COLO829 (cell line): Measurements from ENCODE around the gene TCL1A.
"Not testable (repeated sequence)": the region's sequence is repeated elsewhere in the genome, so short reads cannot be mapped to it uniquely, and the experiment has no call there.

Experiments
- DNase-seq: peaks from one replicate; pipeline ENCODE4 v3.0.0; 2012; ENCODE audit warnings: low spot score

Gene TCL1A

GRCh38 chr14:95677179-95677835 is 36.6 kb downstream of the TCL1A start:
- DNase-seq, result no peak

- no peak for DNase-seq
Observed at GRCh38 chr14:95675486-95675885, 38.4 kb downstream of the TCL1A start.

GRCh38 chr14:95674613-95675012 is 39.3 kb downstream of the TCL1A start:
- no peak for DNase-seq

GRCh38 chr14:95668235-95668772 is 45.6 kb downstream of the TCL1A start:
- DNase-seq, result no peak

- DNase-seq, result no peak
Observed at GRCh38 chr14:95667249-95667693, 46.7 kb downstream of the TCL1A start.

GRCh38 chr14:95666450-95666849 is 47.5 kb downstream of the TCL1A start:
- DNase-seq, result no peak

GRCh38 chr14:95665530-95665929 is 48.4 kb downstream of the TCL1A start:
- not testable (repeated sequence) for DNase-seq

- DNase-seq, result no peak
Observed at GRCh38 chr14:95664546-95664945, 49.4 kb downstream of the TCL1A start.

GRCh38 chr14:95664066-95664465 is 49.9 kb downstream of the TCL1A start:
- DNase-seq, result no peak

- DNase-seq, result no peak
Observed at GRCh38 chr14:95663226-95663797, 50.6 kb downstream of the TCL1A start.

- no peak for DNase-seq
Observed at GRCh38 chr14:95662376-95663186, 51.3 kb downstream of the TCL1A start.

- DNase-seq, result peak; percentile 35
Observed at GRCh38 chr14:95660651-95661515, 53.0 kb downstream of the TCL1A start.

GRCh38 chr14:95659990-95660385 is 53.9 kb downstream of the TCL1A start:
- DNase-seq, result no peak
